ENCODE measurements around the gene PRIMPOL.

The PRIMPOL gene

GRCh38 chr4:184669251-184669650 lies 19.7 kb downstream of the PRIMPOL start:
- DNase-seq = no peak

- DNase-seq = no peak
Measured at GRCh38 chr4:184671101-184671500, 21.6 kb downstream of the PRIMPOL start.

- no peak for DNase-seq
Measured at GRCh38 chr4:184672741-184673140, 23.2 kb downstream of the PRIMPOL start.

GRCh38 chr4:184674011-184674410 lies 24.5 kb downstream of the PRIMPOL start:
- no peak for DNase-seq

GRCh38 chr4:184675018-184675417 lies 25.5 kb downstream of the PRIMPOL start:
- DNase-seq = no peak

- no peak for DNase-seq
Measured at GRCh38 chr4:184675821-184676492, 26.4 kb downstream of the PRIMPOL start.

GRCh38 chr4:184680698-184681097 lies 31.2 kb downstream of the PRIMPOL start:
- no peak for DNase-seq

- DNase-seq = no peak
Measured at GRCh38 chr4:184681916-184682315, 32.4 kb downstream of the PRIMPOL start.

GRCh38 chr4:184684491-184685189 lies 35.1 kb downstream of the PRIMPOL start:
- DNase-seq = no peak

- DNase-seq = no peak
Measured at GRCh38 chr4:184688005-184688404, 38.5 kb downstream of the PRIMPOL start.

GRCh38 chr4:184688447-184688846 lies 38.9 kb downstream of the PRIMPOL start:
- no peak for DNase-seq

- no peak for DNase-seq
Measured at GRCh38 chr4:184689681-184690080, 40.1 kb downstream of the PRIMPOL start.

GRCh38 chr4:184693056-184693455 lies 43.5 kb downstream of the PRIMPOL start:
- no peak for DNase-seq

GRCh38 chr4:184694412-184694956 lies 44.9 kb downstream of the PRIMPOL start:
- DNase-seq = no peak

- DNase-seq = no peak
Measured at GRCh38 chr4:184695178-184695896, 45.8 kb downstream of the PRIMPOL start.

GRCh38 chr4:184697956-184698355 lies 48.4 kb downstream of the PRIMPOL start:
- DNase-seq = no peak

- DNase-seq = no peak
Measured at GRCh38 chr4:184699941-184700340, 50.4 kb downstream of the PRIMPOL start.

- DNase-seq = no peak
Measured at GRCh38 chr4:184702114-184702513, 52.6 kb downstream of the PRIMPOL start.

- DNase-seq = no peak
Measured at GRCh38 chr4:184705692-184706091, 56.2 kb downstream of the PRIMPOL start.

- DNase-seq = no peak
Measured at GRCh38 chr4:184706453-184706852, 56.9 kb downstream of the PRIMPOL start.

GRCh38 chr4:184712322-184712721 lies 62.8 kb downstream of the PRIMPOL start:
- no peak for DNase-seq

- no peak for DNase-seq
Measured at GRCh38 chr4:184713887-184714286, 64.3 kb downstream of the PRIMPOL start.

- DNase-seq = no peak
Measured at GRCh38 chr4:184715526-184715925, 66.0 kb downstream of the PRIMPOL start.

- no peak for DNase-seq
Measured at GRCh38 chr4:184719407-184719806, 69.9 kb downstream of the PRIMPOL start.
